Measurements from ENCODE around the gene CTPS2.
"Not testable (repeated sequence)": the region's sequence is repeated elsewhere in the genome, so short reads cannot be mapped to it uniquely, and the experiment has no call there.

CTPS2 gene

DNA sequence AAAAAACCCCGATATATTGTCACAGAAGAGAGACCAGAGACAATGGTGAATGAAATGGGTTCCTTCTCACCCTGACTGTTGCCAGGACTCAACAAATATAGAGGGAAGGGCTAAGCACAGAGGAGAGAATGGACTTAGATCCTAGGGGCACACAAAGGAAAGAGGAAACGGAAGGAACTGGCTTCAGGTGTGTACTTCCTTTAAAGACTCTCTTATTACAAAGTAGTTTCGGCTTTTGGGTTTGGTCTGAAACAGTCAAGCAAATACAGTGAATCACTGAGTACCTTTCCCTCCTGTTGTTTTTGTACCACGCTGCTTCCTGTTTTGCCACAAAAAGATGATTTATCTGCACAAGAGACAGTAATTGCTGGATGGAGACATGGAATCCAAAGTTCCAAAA lies 108.6 kb downstream of the CTPS2 start:
- no peak for DNase-seq (ENCODE audit: low spot score)

- not testable (repeated sequence) for DNase-seq (ENCODE audit: low spot score)
Measured at GRCh38 chrX:16603235-16603634, 109.2 kb downstream of the CTPS2 start.

DNA sequence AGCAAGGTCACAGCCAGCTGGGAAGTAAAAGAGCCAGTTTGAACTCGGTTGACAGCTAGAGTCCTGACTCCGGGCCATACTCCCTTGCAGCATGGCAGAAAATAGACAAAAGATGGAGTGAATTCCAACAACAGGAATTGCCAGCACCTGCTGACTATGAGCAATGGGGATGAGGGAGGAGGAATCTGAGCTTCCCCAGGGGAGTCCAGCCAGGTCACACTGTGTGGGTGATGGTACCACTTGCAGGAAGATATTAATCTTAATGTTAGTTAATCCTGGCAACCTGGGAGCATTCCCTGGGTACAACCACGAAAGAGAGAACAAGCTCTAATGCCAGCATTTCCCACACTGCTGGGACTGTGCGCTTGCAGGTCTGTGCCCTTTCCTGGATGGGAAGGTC lies 110.6 kb downstream of the CTPS2 start:
- DNase-seq (ENCODE audit: low spot score) = no peak

GRCh38 chrX:16594490-16594889 lies 118.0 kb downstream of the CTPS2 start:
- DNase-seq (ENCODE audit: low spot score) = no peak

DNA sequence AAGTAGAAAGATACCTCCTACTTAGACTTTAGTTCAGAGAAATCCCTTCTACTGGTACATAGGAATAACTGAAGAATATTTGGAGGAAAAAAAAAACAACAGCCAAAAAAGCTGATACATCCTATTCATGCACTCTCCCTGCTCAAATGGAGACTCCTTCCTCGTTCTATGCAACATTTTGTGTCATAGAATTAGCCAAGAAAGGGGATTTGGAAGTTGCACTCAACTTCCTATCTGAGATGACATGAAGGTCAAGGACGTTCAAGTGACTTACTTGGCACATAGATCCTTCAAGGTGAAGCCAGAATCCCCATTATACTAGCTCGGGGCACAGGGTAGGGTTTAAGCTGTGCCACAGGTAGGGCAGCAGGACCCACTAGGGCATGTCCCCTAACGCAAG lies 118.7 kb downstream of the CTPS2 start:
- DNase-seq (ENCODE audit: low spot score) = no peak

- no peak for DNase-seq (ENCODE audit: low spot score)
Measured at GRCh38 chrX:16592194-16592770, 120.2 kb downstream of the CTPS2 start.

DNA sequence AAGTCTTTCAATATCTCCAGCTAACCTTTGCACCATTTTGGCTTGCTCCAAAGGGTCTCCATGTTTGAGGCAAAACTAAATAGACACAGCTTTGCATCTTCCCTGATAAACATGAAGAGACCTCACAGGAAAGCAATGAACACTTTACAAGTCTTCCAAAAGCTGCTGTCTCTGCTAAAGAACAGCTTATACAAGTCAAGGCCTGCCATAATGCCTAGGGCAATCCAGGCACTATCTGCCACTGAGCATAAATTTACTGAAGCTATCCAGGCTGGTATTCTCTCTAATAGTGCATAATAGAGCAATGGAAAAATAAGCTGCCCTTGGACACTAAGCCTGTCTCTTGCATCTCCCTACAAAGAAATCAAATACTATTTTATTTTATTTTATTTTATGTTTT lies 122.6 kb downstream of the CTPS2 start:
- DNase-seq (ENCODE audit: low spot score) = no peak

DNA sequence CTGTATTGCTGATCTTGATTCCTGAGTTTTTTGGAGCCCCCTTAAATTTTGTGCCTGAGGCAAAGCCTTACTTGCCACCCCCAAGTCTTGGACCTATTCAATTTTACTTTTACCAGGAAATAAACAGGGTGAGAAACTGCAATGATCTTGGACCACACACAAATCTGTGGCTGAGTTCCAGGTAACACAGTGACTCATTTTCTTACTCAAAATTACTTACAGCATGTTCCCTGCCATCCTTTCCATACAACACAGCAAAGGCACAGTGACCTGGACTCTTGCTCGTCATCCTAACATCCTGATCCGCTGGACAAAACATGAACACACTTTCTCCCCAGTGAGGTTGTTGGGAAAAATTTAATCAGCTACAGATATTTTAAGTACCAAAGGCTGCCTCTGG lies 123.3 kb downstream of the CTPS2 start:
- no peak for DNase-seq (ENCODE audit: low spot score)

DNA sequence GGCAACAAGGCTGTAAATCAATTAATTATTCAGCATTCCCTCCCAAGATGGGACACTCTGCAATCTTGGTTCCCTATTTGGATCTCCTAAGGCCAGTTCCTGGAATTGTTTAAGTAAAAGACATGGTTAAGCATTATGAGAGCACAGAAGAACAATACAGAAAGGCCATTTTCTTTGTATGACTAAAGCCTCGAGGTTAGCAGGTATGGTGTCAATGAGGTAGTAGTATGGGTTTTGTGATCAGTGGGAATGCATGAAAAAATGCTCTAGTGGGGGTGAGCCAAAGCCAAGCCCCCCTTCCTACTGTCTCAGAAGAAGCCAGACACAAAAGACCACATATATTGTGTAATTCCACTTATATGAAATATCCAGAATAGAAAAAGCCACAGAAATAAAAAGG lies 124.2 kb downstream of the CTPS2 start:
- DNase-seq (ENCODE audit: low spot score) = no peak

DNA sequence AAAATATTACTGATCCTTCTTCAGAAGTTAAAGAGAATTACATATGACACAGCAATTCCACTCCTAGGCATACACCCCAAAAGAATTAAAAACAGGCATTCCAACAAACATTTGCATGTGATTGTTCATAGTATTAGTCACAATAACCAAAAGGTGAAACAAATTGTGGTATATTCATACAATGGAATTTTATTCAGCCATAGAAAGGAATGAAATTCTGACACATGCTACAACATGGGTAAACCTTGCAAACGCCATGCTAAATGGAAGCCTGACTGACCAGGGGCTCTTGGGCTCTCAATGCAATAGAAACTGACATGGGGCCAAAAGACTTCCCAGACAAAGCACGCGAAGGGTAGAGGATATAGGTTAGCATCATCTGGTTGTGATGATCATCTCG lies 124.6 kb downstream of the CTPS2 start:
- DNase-seq (ENCODE audit: low spot score) = no peak

GRCh38 chrX:16586377-16587112 lies 125.9 kb downstream of the CTPS2 start:
- DNase-seq (ENCODE audit: low spot score) = no peak

- DNase-seq (ENCODE audit: low spot score) = no peak
Measured at GRCh38 chrX:16585486-16586376, 126.7 kb downstream of the CTPS2 start.

DNA sequence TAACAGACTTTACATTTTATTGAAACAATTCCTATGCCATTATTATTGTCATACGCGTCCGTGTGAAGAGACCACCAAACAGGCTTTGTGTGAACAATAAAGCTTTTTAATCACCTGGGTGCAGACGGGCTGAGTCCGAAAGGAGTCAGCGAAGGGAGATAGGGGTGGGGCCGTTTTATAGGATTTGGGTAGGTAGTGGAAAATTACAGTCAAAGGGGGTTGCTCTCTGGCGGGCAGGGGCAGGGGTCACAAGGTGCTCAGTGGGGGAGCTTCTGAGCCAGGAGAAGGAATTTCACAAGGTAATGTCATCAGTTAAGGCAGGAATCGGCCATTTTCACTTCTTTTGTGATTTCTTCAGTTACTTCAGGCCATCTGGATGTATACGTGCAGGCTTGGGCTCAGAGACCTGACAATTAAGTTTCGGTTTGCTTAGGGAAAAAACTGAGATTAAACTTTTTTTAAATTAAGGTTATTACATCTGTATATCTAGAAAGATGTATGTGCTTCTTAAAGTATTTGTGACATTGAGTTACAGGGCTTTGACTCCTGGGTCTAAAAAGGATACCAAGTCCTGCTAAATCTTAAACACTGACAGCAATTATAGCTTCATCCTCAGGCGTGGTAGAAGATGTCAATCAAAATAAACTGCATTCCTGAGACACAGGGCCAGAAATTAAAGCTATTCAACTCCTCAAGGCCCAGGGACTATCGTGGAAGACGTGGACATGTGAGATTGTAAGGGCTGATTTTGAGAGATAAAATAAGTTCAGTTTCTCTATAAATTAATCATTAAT lies 132.3 kb downstream of the CTPS2 start:
- DNase-seq (ENCODE audit: low spot score) = not testable (repeated sequence)

DNA sequence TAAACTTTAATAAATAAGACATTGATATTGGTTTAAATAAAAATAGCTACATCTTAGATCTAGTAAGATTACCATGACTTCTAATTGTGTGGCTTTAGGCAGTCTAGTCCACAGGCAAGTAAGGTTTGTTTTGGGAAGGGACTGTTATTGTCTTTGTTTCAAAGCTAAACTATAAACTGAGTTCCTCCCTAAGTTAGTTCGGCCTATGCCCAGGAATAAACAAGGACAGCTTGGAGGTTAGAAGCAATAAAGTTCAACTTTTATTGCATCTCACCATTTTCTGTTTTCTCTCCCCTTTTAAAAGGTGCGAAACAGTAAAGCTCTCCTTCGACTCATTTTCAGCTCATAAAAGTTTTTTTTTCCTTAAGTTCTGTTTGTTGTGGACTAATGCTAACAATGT lies 133.0 kb downstream of the CTPS2 start:
- DNase-seq (ENCODE audit: low spot score) = no peak

DNA sequence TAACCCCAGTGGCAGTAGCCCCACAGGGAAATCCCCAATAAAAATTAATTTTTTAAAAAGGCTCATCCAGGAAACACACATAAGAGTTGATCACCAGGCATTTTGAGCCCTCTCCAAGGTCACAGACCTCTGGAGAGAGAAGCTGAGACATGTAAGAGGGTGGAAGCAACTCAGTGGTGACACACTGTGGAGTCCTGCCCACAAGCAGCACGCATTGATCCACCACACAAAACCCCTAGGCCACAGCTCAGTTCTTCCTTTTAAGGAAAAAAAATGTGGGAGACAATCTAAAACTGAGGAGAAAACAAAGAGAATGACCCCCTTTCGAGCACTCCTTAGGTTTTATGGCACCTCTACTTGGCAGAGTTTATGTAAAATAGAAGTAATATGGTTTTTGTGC lies 134.3 kb downstream of the CTPS2 start:
- no peak for DNase-seq (ENCODE audit: low spot score)

DNA sequence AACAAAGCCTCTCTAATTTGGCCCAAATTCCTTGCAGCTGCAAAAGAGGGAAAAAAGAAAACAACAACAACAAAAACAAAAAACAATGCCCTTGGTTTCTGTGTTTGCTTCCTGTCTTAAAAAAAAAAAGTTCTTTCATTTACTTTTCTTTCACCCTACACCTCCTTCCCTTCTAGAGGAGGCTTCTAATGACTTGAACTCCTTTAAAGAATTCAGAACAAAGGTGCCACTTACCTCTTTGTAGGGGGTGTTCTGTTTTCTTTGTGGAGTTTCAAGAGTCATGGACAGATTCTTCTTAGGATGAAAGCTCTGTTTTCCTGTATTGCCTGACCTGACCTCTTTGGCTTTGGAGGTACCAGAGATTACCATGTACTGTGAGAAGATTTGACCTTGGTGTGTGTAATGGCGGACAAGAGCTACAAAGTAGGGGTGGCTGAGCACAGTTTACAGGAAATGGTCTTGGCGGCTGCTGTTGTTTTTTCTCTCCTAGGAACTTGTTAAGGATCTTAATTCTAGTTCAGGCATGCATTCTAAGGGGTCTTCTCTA lies 134.9 kb downstream of the CTPS2 start:
- DNase-seq (ENCODE audit: low spot score) = no peak

GRCh38 chrX:16575388-16575787 lies 137.1 kb downstream of the CTPS2 start:
- DNase-seq (ENCODE audit: low spot score) = not testable (repeated sequence)

- no peak for DNase-seq (ENCODE audit: low spot score)
Measured at GRCh38 chrX:16573781-16574180, 138.7 kb downstream of the CTPS2 start.

DNA sequence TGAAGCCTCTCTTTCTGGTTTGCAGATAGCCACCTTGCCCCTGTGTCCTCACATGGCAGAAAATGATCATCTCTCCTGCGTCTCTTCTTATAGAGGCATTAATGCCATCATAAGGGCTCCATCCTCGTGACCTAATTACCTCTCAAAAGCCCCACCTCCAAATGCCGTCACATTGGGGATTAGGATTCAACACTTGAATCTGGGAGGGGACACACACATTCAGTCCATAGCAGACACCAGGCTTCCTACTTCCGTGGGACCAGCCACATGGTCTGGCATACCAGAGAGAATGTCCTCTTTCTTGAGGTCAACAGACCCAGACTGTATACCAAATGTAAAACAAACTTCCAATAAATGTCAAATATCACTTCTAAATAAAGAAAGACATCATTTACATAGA lies 144.8 kb downstream of the CTPS2 start:
- no peak for DNase-seq (ENCODE audit: low spot score)

DNA sequence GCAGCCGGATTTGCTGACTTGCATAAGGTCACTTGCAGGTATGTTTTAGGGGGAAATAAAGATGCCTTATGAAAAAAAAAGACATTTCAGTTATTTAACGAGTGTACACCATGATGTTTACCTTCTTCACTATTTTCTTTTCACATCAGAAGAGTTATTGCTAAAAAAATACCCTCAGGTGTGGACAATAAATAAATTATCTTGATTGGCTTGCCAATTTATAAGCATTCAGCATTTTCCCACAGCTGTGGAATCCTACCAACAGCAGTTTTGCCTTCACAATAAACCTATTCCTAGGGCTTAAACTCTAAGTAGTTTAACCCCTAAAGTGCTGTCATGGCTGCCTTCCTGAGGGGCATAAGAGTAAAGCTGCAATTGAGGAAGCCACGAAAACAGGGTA lies 145.9 kb downstream of the CTPS2 start:
- DNase-seq (ENCODE audit: low spot score) = no peak

DNA sequence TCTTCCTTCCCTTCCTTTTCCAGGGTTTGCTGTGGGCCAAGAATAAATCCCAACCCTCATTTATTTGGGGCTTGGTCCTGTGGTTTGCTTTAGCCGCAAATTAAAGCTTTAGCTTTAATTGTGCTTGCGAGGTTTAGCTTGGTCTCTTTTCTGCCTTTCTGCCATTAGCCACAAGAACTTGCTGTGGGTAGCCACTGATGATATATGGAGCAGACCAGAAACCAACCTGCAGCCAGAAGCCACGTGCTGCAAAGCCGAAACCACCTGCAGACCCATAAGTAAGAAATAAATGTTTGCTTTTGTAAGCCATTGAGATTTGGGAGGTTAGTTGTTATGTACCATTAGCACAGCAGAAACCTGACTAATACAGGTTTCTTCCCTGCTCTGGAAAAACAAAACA lies 152.3 kb downstream of the CTPS2 start:
- DNase-seq (ENCODE audit: low spot score) = no peak

DNA sequence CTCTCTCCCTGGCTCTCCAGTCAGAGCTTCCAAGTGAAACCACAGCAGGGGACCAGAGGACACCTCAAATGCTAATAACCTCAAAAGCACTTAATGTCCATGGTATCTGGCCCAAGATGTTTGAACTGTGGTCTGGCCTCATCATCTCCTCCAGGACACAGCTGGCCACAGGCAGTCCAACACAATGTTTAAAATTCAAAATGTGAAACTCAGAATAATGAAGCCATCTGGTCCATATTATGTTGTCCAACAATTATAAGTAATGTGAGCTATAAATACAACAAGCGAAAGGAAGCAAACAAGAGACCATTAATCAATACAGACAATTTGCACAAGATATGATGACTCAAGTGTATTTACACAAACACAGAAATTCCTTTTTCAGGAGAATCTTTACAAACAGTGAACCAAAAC lies 153.3 kb downstream of the CTPS2 start:
- DNase-seq (ENCODE audit: low spot score) = no peak
